Small intestine (tissue), 7 donors: Measurements from ENCODE around the gene UGDH. TPM values are rescaled to one million over a fixed set of nuclear protein-coding genes. Genes with fewer than 3 reads are reported as not detected.
A peak's percentile ranks its signal among the peaks of the same experiment; 100 is the strongest.

ENCODE experiments used
- DNase-seq, 2 donors: peaks; one replicate each; pipeline versions ENCODE4 v3.0.0 to v3.0.0-alpha.2; 2013
- FAIRE-seq: peaks from 2 replicates; lab custom pipeline; 2012; peaks lifted over from hg19 to GRCh38; lab: Jason Lieb, UNC
- H3K27ac ChIP-seq, 3 donors: one replicate each; pipeline ENCODE4 v1.5.1; 2013; ENCODE audit warnings: low read length in 2 of 3, mild to moderate bottlenecking in 2 of 3, control low read depth in 1 of 3, inconsistent platforms in 1 of 3, low read depth in 1 of 3, moderate library complexity in 1 of 3
- H3K27me3 ChIP-seq, 3 donors: one replicate each; pipeline ENCODE4 v1.6.1; 2013; ENCODE audit warnings: low read length in 3 of 3, inconsistent platforms in 1 of 3; ENCODE audit not compliant: control insufficient read depth in 3 of 3, insufficient read depth in 3 of 3
- H3K36me3 ChIP-seq, 3 donors: one replicate each; pipeline ENCODE4 v1.6.1; 2013; ENCODE audit warnings: low read length in 3 of 3, inconsistent platforms in 1 of 3, low read depth in 1 of 3, mild to moderate bottlenecking in 1 of 3, moderate library complexity in 1 of 3; ENCODE audit not compliant: control insufficient read depth in 3 of 3, insufficient read depth in 2 of 3
- H3K4me1 ChIP-seq, 3 donors: one replicate each; pipeline ENCODE4 v1.6.1; 2013; ENCODE audit warnings: low read length in 2 of 3, inconsistent platforms in 1 of 3, low read depth in 1 of 3, mild to moderate bottlenecking in 1 of 3, moderate library complexity in 1 of 3; ENCODE audit not compliant: control insufficient read depth in 3 of 3, insufficient read depth in 2 of 3
- H3K4me3 ChIP-seq, 3 donors: one replicate each; pipeline ENCODE4 v1.5.1; 2013; ENCODE audit warnings: low read length in 3 of 3, control low read depth in 1 of 3, inconsistent platforms in 1 of 3, low read depth in 1 of 3, mild to moderate bottlenecking in 1 of 3, moderate library complexity in 1 of 3
- H3K9me3 ChIP-seq, 2 donors: one replicate each; pipeline ENCODE4 v1.6.1; 2013; ENCODE audit warnings: low read depth in 1 of 2, low read length in 1 of 2; ENCODE audit not compliant: control insufficient read depth in 2 of 2, insufficient read depth in 1 of 2
- WGBS, 3 donors: extraction: QIAGEN DNeasy Blood & Tissue Kit; methylation state at CpG; one replicate each; pipeline ENCODE4 v1.1.7; 2013; 5-methylcytosine and 5-hydroxymethylcytosine counted together
- polyA plus RNA-seq, 4 donors: library from polyadenylated mRNA; stranded (reverse) in 3 of 4; unstranded in 1 of 4; fragments of 200-250 nt in 3 of 4; fragments of 120-200 nt in 1 of 4; gene quantifications; one replicate each; pipeline versions ENCODE4 v1.2.1 to v1.2.3, GENCODE V29; 2013
- donor health status: healthy with polysubstance abuse.
- donor health status: control.
- donor health status: control.
- donor health status: Bipolar disorder and iron deficiency.
- donor health status: healthy.

The UGDH gene
- polyA plus RNA-seq, 4 donors: 20.8 to 72.8 (median 38.3) TPM

DNA sequence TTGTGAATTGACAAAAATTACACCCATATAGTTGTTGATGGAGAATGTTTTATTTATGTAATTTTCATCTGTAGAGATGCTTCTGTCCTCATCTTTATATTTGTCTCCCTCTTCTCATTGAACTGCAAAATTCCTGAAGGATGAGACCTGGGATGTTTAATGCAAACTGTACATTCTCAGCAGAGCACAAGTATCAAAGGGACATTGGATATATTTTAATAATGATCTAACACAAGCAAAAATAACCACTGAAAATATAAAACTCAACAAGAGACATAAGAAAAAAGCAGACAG, 28.6 kb downstream of the UGDH start:
- FAIRE-seq (no peak), DNase-seq (no peak)
- H3K36me3 ChIP-seq: peaks cover 7 to 30% (median 7%) of the 10 kb centered on the region in 3 donors

DNA sequence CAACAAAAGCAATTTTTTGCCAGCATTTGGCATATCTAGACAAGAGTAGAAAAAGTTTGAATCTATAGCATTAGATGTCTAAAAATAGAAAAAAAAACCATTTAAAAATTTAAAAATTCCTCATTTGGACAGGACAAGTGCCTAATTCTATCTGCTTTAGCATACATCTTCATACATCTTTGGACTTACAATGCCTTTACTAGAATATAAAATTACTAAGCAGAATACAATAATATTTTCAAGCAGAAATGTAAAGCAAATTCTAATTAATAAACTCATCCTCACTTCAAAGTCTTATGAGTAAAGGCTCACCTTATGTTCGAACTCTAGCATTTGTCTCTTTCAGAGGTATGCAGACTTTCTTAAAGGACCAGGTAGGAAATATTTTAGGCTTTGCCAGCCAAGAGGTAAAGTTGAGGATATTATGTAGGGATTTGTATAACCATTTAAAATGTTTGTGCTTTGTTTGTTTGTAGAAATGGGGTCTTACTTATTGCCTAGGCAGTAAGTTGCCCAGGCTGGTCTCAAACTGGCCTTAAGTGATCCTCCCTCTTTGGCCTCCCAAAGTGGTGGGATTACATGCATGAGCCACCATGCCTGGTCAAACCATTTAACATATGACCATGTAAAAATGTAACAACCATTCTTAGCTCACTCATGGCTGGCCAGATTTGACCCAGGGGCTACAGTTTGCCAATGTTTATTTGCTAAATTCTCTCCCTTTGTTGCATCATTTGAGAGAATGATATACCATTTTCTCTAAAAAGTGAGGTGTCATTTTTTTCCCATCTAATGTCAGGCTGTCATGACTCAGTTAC, 29.1 kb downstream of the UGDH start:
- no peak for DNase-seq
- 82 to 93% (median 91%) methylated on average over 1 of the region's 1 CpG for WGBS, 3 donors
- Histone ChIP-seq H3K4me1 (no peaks in the 10 kb centered on the region), H3K27me3 (no peaks in the 10 kb centered on the region), H3K4me3 (no peak overlapping the region), H3K27ac (no peak overlapping the region), H3K9me3 (no peaks in the 10 kb centered on the region), H3K36me3 (peaks cover 4 to 27% (median 7%) of the 10 kb centered on the region in 3 donors)
- no peak for FAIRE-seq

More for the DNA sequence above, 28.6 kb downstream of the UGDH start:
- Histone ChIP-seq H3K4me1 (no peaks in the 10 kb centered on the region), H3K27me3 (no peaks in the 10 kb centered on the region), H3K9me3 (no peaks in the 10 kb centered on the region), H3K4me3 (no peak overlapping the region), H3K27ac (no peak overlapping the region)

DNA sequence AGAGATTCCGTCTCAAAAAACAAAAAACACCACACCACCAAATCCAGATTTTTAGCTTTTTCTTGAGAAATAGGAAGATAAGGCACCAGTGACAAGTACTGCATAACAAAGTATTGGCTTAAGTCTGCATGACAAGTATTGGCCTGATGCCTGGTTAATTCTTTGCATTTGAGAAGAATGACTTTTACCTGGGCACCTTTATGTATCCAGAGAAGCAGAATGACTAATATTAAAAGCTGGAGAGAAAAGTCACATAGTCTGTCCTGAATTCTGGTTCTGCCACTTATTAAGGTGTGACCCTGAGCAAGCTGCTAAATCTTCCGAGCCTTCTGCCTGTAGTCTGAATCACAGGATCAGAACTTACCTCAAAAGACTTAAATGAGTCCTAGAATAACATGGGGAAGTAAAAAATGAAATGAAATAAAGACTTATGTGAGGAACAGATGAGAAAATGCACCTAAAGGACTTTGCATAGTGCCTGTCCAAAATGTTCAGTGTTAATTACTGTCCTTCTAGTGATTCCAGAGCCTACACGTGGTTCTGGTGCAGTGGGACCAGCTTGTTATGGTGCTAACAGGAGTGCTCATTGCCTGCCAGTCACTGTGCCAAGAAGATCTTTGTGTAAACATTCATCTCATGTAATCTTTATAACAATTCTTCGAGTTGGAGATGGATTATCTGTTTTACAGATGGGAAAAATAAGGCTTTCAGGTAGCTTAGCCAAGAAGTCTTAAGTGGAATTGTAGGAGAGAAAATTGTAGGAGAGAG, 31.6 kb downstream of the UGDH start:
- no peak overlapping the region for H3K4me3 ChIP-seq
- WGBS, 3 donors: 50 to 68% (median 51%) methylated on average over 4 of the region's 4 CpGs
- H3K36me3 ChIP-seq: peaks cover 0 to 14% (median 0%) of the 10 kb centered on the region in 3 donors
- H3K9me3 ChIP-seq: no peaks in the 10 kb centered on the region
- peak overlapping the region in 1 of 3 donors; percentile 32 for H3K27ac ChIP-seq
- no peak for DNase-seq
- no peaks in the 10 kb centered on the region for H3K4me1 ChIP-seq
- FAIRE-seq: no peak
- H3K27me3 ChIP-seq: no peaks in the 10 kb centered on the region

DNA sequence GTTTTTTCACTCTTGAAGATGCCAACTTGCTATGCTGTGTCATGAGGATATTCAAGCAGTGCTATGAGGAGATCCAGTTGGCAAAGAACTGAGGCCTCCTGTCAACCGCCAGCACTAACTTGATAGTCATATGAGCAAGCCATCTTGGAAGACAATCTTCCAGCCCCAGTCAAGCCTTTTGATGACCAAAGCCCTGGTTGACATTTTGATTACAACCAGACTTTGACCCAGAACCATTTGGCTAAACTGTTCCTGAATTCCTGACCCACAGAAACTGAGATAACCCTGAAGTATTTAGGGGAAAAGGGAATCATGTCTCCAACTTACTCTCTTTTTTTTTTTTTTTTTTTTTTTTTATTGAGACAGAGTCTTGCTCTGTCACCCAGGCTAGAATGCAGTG, 32.9 kb downstream of the UGDH start:
- WGBS, 3 donors: 89 to 100% (median 90%) methylated on average over 1 of the region's 1 CpG
- H3K36me3 ChIP-seq: peaks cover 0 to 9% (median 0%) of the 10 kb centered on the region in 3 donors
- no peak overlapping the region for H3K27ac ChIP-seq
- peak in 1 of 2 donors; percentile 25 for DNase-seq
- H3K4me1 ChIP-seq: no peaks in the 10 kb centered on the region
- peaks cover 0 to 3% of the 10 kb centered on the region in 2 donors for H3K9me3 ChIP-seq
- no peak for FAIRE-seq
- no peak overlapping the region for H3K4me3 ChIP-seq
- no peaks in the 10 kb centered on the region for H3K27me3 ChIP-seq

DNA sequence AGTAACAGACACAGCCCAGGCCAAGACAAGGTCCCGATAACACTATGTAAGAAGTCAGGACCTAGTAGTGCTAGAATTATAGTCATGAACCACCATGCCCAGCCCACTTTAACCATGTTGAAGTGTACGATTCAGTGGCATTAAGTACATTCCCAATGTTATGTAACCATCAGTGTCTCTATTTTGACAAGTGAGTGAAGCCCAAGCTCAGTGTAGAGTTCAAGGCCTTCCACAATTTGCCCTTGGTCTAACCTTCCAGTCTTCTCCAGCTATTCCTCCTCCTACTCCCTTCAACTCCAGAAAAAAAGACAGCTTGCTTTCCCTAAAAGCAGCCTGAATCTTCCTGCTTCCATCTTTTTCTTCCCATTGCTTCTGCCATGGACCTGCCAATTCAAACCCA, 36.9 kb downstream of the UGDH start:
- DNase-seq (no peak), FAIRE-seq (no peak)
- Histone ChIP-seq H3K4me1 (peaks cover 0 to 5% (median 0%) of the 10 kb centered on the region in 3 donors), H3K27ac (no peak overlapping the region), H3K36me3 (no peaks in the 10 kb centered on the region), H3K9me3 (peaks cover 0 to 9% of the 10 kb centered on the region in 2 donors), H3K27me3 (no peaks in the 10 kb centered on the region), H3K4me3 (no peak overlapping the region)
- WGBS, 3 donors: 92 to 95% (median 92%) methylated on average over 2 of the region's 2 CpGs

DNA sequence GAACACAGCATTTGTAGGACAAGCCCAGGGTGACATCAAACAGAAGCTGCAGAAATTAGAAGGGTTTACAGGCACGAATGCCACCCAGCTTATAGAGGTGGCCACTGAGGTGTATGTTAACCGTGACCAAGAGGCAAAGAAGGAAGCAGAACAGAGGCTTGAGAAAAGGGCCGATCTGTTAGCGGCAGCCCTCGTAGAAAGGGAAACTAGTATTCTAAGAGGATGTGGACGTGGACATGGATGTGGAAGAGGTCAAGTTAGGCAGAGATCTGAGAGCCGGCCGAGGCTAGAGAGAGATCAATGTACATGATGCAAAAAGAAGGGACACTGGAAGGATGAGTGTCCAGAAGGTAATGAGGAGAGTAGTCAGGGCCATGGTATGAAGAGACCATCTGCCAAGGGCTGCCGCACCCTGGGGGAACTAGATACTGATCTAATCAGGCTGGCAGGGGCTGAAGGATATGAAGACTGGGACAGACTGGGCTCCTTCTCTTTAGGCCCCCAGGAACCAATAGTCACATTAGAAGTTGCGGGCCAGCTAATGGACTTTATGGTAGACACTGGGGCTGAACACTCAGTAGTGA, 40.9 kb downstream of the UGDH start:
- H3K36me3 ChIP-seq: no peaks in the 10 kb centered on the region
- peaks cover 0 to 26% of the 10 kb centered on the region in 2 donors for H3K9me3 ChIP-seq
- H3K27me3 ChIP-seq: no peaks in the 10 kb centered on the region
- 81 to 87% (median 87%) methylated on average over 10 of the region's 10 CpGs for WGBS, 3 donors
- no peak for FAIRE-seq
- H3K4me3 ChIP-seq: no peak overlapping the region
- H3K27ac ChIP-seq: no peak overlapping the region
- DNase-seq: no peak
- H3K4me1 ChIP-seq: peaks cover 0 to 5% (median 0%) of the 10 kb centered on the region in 3 donors

DNA sequence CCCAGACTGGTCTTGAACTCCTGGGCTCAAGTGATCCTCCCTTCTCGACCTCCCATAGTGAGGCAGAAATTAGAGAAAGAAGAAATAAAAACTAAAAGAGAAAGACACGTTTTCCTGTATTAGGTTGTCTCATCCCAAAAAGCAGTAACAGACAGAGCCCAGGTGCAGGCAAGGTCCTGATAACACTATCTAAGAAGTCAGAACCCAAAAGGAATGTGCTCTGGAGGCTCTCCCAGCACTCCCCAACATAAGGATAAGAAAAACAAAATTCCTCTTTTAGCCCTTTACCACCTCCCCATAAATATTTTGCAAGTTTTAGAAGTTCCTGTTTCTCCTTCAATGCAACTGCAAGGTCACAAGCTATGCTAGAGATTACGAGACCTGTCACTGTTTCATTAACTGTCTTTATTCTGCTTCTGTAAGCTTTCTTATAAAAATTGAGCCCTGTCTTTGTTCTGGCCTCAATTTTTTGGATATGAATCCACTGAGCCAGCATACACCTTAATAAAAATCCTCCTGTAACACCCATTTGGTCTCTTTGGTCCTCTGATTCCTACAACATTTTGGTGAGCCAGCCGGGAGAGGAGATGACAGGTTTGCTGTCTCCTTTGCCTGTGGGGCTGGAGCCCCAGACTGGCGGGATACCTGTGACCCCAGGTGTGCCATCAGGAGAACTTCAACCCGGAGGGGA, 42.5 kb downstream of the UGDH start:
- no peak for FAIRE-seq

More for the DNA sequence above, 42.5 kb downstream of the UGDH start:
- peaks cover 0 to 23% of the 10 kb centered on the region in 2 donors for H3K9me3 ChIP-seq
- DNase-seq: no peak
- no peaks in the 10 kb centered on the region for H3K27me3 ChIP-seq
- peaks cover 0 to 5% (median 0%) of the 10 kb centered on the region in 3 donors for H3K4me1 ChIP-seq
- 85 to 86% (median 86%) methylated on average over 6 of the region's 6 CpGs for WGBS, 3 donors
- H3K36me3 ChIP-seq: no peaks in the 10 kb centered on the region
- no peak overlapping the region for H3K27ac ChIP-seq
- H3K4me3 ChIP-seq: no peak overlapping the region
